H1 (cell line): ENCODE results near the gene TCP11. TPM values are rescaled to one million over a fixed set of nuclear protein-coding genes. Genes with fewer than 3 reads are reported as not detected.

ENCODE experiments used
- CTCF ChIA-PET: fragments of 300-600 bp; sonication (Branson Sonifier 250); formaldehyde crosslinking; loops from one replicate; lab custom pipeline; 2021; ENCODE audit not compliant: partially characterized antibody; lab: Charles Lee
- POLR2A ChIA-PET: fragments of 300-600 bp; sonication (Branson Sonifier 250); formaldehyde crosslinking; loops from one replicate; lab custom pipeline; 2021; ENCODE audit warnings: inconsistent platforms; ENCODE audit not compliant: partially characterized antibody; lab: Charles Lee
- DNase-seq, 2 experiments: peaks; one replicate each; pipeline versions ENCODE4 v3.0.0 to v3.0.0-alpha.2; 2010 to 2022; ENCODE audit warnings: low spot score in 2 of 2, low read depth in 1 of 2, mixed read lengths in 1 of 2
- FAIRE-seq: peaks from 2 replicates; lab custom pipeline; 2011; peaks lifted over from hg19 to GRCh38; lab: Jason Lieb, UNC
- H2AFZ ChIP-seq: 2 replicates; pipeline ENCODE4 v1.8.1; 2012; ENCODE audit warnings: low read length, inconsistent platforms
- H2AK5ac ChIP-seq: 2 replicates; pipeline ENCODE4 v1.6.1; 2013; ENCODE audit warnings: low read depth, low read length
- H2BK120ac ChIP-seq: replicated peaks from 2 replicates; pipeline ENCODE3; 2013; ENCODE audit warnings: low read depth, low read length, inconsistent platforms
- H2BK12ac ChIP-seq: 2 replicates; pipeline ENCODE4 v1.6.1; 2013; ENCODE audit warnings: low read depth, low read length
- H2BK15ac ChIP-seq: 2 replicates; pipeline ENCODE4 v1.6.1; 2013; ENCODE audit warnings: low read length
- H2BK20ac ChIP-seq: 2 replicates; pipeline ENCODE4 v1.6.1; 2013; ENCODE audit warnings: low read length
- H2BK5ac ChIP-seq: 2 replicates; pipeline ENCODE4 v1.6.1; 2013; ENCODE audit warnings: low read depth, low read length
- H3K14ac ChIP-seq: 2 replicates; pipeline ENCODE4 v1.6.1; 2013; ENCODE audit warnings: inconsistent platforms; ENCODE audit not compliant: insufficient read length
- H3K18ac ChIP-seq: 2 replicates; pipeline ENCODE4 v1.6.1; 2013; ENCODE audit warnings: low read length; ENCODE audit errors: extremely low read depth
- H3K23ac ChIP-seq: 2 replicates; pipeline ENCODE4 v1.6.1; 2013; ENCODE audit warnings: inconsistent platforms; ENCODE audit not compliant: insufficient read length
- H3K23me2 ChIP-seq: 2 replicates; pipeline ENCODE4 v1.6.1; 2013; ENCODE audit warnings: low read depth, low read length
- H3K27ac ChIP-seq: 2 replicates; pipeline ENCODE4 v1.6.1; 2011; ENCODE audit warnings: low read depth, low read length, inconsistent platforms
- H3K27me3 ChIP-seq, 4 experiments: replicated peaks in 1 of 4; 1 replicate in 1 of 4; 2 replicates in 3 of 4; pipeline versions ENCODE4 v1.6.1 to v1.8.1; 2011 to 2013; ENCODE audit warnings: low read length in 3 of 4, mild to moderate bottlenecking in 3 of 4, inconsistent platforms in 2 of 4, mixed read lengths in 2 of 4, moderate library complexity in 1 of 4; ENCODE audit not compliant: control insufficient read depth in 3 of 4, insufficient read depth in 3 of 4; ENCODE audit errors: extremely low read depth in 1 of 4
- H3K36me3 ChIP-seq, 4 experiments: 2 replicates each; pipeline versions ENCODE4 v1.6.1 to v1.8.1; 2011 to 2013; ENCODE audit warnings: mild to moderate bottlenecking in 4 of 4, low read length in 3 of 4, moderate library complexity in 2 of 4, control low read depth in 1 of 4, inconsistent platforms in 1 of 4; ENCODE audit not compliant: insufficient read depth in 4 of 4, control insufficient read depth in 2 of 4
- H3K4ac ChIP-seq: replicated peaks from 2 replicates; pipeline ENCODE3; 2013; ENCODE audit warnings: low read length, low read depth, mixed read lengths, inconsistent platforms; ENCODE audit not compliant: insufficient read length
- H3K4me1 ChIP-seq, 4 experiments: replicated peaks in 1 of 4; 1 replicate in 1 of 4; 2 replicates in 3 of 4; pipeline versions ENCODE4 v1.6.1 to v1.8.1; 2011 to 2013; ENCODE audit warnings: low read length in 3 of 4, inconsistent platforms in 2 of 4, mixed read lengths in 1 of 4; ENCODE audit not compliant: insufficient read depth in 4 of 4, control insufficient read depth in 3 of 4
- H3K4me2 ChIP-seq, 2 experiments: 2 replicates each; pipeline versions ENCODE4 v1.6.1 to v1.8.1; 2011 to 2013; ENCODE audit warnings: low read depth in 2 of 2, low read length in 2 of 2, control low read depth in 1 of 2, inconsistent platforms in 1 of 2, mild to moderate bottlenecking in 1 of 2; ENCODE audit not compliant: insufficient read depth in 1 of 2
- H3K4me3 ChIP-seq, 4 experiments: fragments of 200-600, 300-600 bp in 1 of 4; sonication (generic), shearing (Covaris generic), sonication (Bioruptor Twin) in 1 of 4; 2 replicates each; pipeline versions ENCODE4 v1.5.1 to v1.8.1; 2011 to 2016; ENCODE audit warnings: low read length in 4 of 4, low read depth in 3 of 4, control low read depth in 2 of 4, inconsistent platforms in 2 of 4, mild to moderate bottlenecking in 2 of 4, mixed read lengths in 1 of 4, moderate library complexity in 1 of 4; ENCODE audit not compliant: insufficient read depth in 2 of 4; ENCODE audit errors: extremely low read depth in 1 of 4
- H3K56ac ChIP-seq: replicated peaks from 2 replicates; pipeline ENCODE3; 2013; ENCODE audit warnings: low read depth, mild to moderate bottlenecking, mixed read lengths, low read length, inconsistent platforms; ENCODE audit not compliant: insufficient read length
- H3K79me1 ChIP-seq: 2 replicates; pipeline ENCODE4 v1.6.1; 2013; ENCODE audit warnings: low read depth, low read length, control low read depth
- H3K79me2 ChIP-seq, 2 experiments: 2 replicates each; pipeline versions ENCODE4 v1.6.1 to v1.8.1; 2012 to 2013; ENCODE audit warnings: low read length in 2 of 2, mild to moderate bottlenecking in 2 of 2, inconsistent platforms in 1 of 2; ENCODE audit not compliant: insufficient read depth in 2 of 2, control insufficient read depth in 1 of 2
- H3K9ac ChIP-seq, 4 experiments: replicated peaks in 1 of 4; 1 replicate in 1 of 4; 2 replicates in 3 of 4; pipeline versions ENCODE4 v1.6.1 to v1.8.1; 2011 to 2013; ENCODE audit warnings: low read depth in 3 of 4, low read length in 3 of 4, control low read depth in 2 of 4, mild to moderate bottlenecking in 2 of 4, moderate library complexity in 2 of 4, inconsistent platforms in 1 of 4; ENCODE audit errors: extremely low read depth in 1 of 4
- H3K9me3 ChIP-seq, 2 experiments: 2 replicates each; pipeline versions ENCODE4 v1.6.1 to v1.8.1; 2012 to 2013; ENCODE audit warnings: mild to moderate bottlenecking in 2 of 2, moderate library complexity in 2 of 2, control low read depth in 1 of 2, inconsistent platforms in 1 of 2, low read depth in 1 of 2, low read length in 1 of 2, mixed read lengths in 1 of 2; ENCODE audit not compliant: insufficient read depth in 2 of 2
- H4K20me1 ChIP-seq, 2 experiments: replicated peaks in 1 of 2; 2 replicates each; pipeline versions ENCODE3 to v1.8.1; 2011 to 2013; ENCODE audit warnings: inconsistent platforms in 2 of 2, low read length in 2 of 2, mild to moderate bottlenecking in 1 of 2; ENCODE audit not compliant: insufficient read depth in 2 of 2, control insufficient read depth in 1 of 2
- H4K5ac ChIP-seq: 2 replicates; pipeline ENCODE4 v1.6.1; 2013; ENCODE audit warnings: low read length, low read depth, mixed read lengths, inconsistent platforms; ENCODE audit not compliant: insufficient read length
- H4K8ac ChIP-seq: 2 replicates; pipeline ENCODE4 v1.8.0; 2013; ENCODE audit warnings: mild to moderate bottlenecking, moderate library complexity, low read length, inconsistent platforms; ENCODE audit not compliant: insufficient read depth; ENCODE audit errors: extremely low read depth
- H4K91ac ChIP-seq: replicated peaks from 2 replicates; pipeline ENCODE3; 2013; ENCODE audit warnings: low read length, mixed read lengths, inconsistent platforms; ENCODE audit not compliant: insufficient read length
- BCL11A ChIP-seq, 2 experiments: IDR thresholded peaks; one replicate each; pipeline ENCODE4 v1.6.1; 2011; ENCODE audit warnings: low read depth in 2 of 2, low read length in 2 of 2, mild to moderate bottlenecking in 2 of 2
- CREB1 ChIP-seq: IDR thresholded peaks from 2 replicates; pipeline ENCODE4 v1.6.1; 2012; ENCODE audit warnings: inconsistent platforms
- CTCF ChIP-seq, 3 experiments: IDR thresholded peaks; 1 replicate in 2 of 3; 2 replicates in 1 of 3; pipeline versions ENCODE4 v1.5.1 to v1.6.1; 2011; ENCODE audit warnings: low read length in 3 of 3, mild to moderate bottlenecking in 3 of 3, inconsistent platforms in 2 of 3, low read depth in 1 of 3, moderate library complexity in 1 of 3; ENCODE audit not compliant: insufficient read depth in 1 of 3; ENCODE audit errors: control extremely low read depth in 1 of 3
- GTF2F1 ChIP-seq: IDR thresholded peaks from 2 replicates; pipeline ENCODE4 v1.6.1; 2012; ENCODE audit warnings: low read depth, low read length, improper control_type of control experiment, borderline replicate concordance
- HDAC6 ChIP-seq: IDR thresholded peaks from one replicate; pipeline ENCODE4 v1.7.1; 2012; ENCODE audit warnings: low read depth, mild to moderate bottlenecking, inconsistent platforms, low read length, moderate library complexity
- POLR2A ChIP-seq, 2 experiments: IDR thresholded peaks; 1 replicate in 1 of 2; 2 replicates in 1 of 2; pipeline ENCODE4 v1.6.1; 2011; ENCODE audit warnings: low read depth in 2 of 2, low read length in 2 of 2, mild to moderate bottlenecking in 2 of 2; ENCODE audit errors: control extremely low read depth in 1 of 2
- POU5F1 ChIP-seq: IDR thresholded peaks from 2 replicates; pipeline ENCODE4 v1.6.1; 2011; ENCODE audit warnings: low read depth, mild to moderate bottlenecking, low read length, moderate library complexity
- SIX5 ChIP-seq: IDR thresholded peaks from 2 replicates; pipeline ENCODE4 v1.6.1; 2011; ENCODE audit warnings: mild to moderate bottlenecking, low read depth, low read length
- SP1 ChIP-seq: IDR thresholded peaks from 2 replicates; pipeline ENCODE4 v1.6.1; 2011; ENCODE audit warnings: low read depth, low read length
- WGBS, 2 experiments: shearing (Covaris generic) in 1 of 2; methylation state at CpG; one replicate each; pipeline versions ENCODE4 v1.1.6 to v1.1.7; 2013 to 2015; ENCODE audit warnings: low lambda C conversion rate in 2 of 2, mixed read lengths in 2 of 2, inconsistent platforms in 1 of 2, low coverage in 1 of 2, missing lambda C conversion rate in 1 of 2; ENCODE audit not compliant: insufficient replicate concordance in 2 of 2, insufficient coverage in 1 of 2, insufficient read length in 1 of 2; ENCODE audit errors: extremely low coverage in 1 of 2, missing lambda C conversion rate in 1 of 2; 5-methylcytosine and 5-hydroxymethylcytosine counted together
- polyA plus RNA-seq, 7 experiments: library from polyadenylated mRNA; depleted of rRNA in 3 of 7; stranded (reverse) in 5 of 7; unstranded in 2 of 7; fragments of >200 nt in 5 of 7; fragments of 200-250 nt in 2 of 7; gene quantifications; 1 replicate in 5 of 7; 2 replicates in 1 of 7; 4 replicates in 1 of 7; pipeline versions ENCODE4 v1.2.1 to v1.2.3, GENCODE V29; 2011 to 2013; ENCODE audit warnings: missing spikeins in 2 of 7, mixed read lengths in 2 of 7
- total RNA-seq: library from RNA; stranded (reverse); fragmentation: NEBNext Ultra II Directional; extraction: Animal tissue kit (Norgen Biotek cat#: 25700); gene quantifications from 2 replicates; pipeline ENCODE4 v1.2.1, GENCODE V29; 2021

Gene TCP11
- total and polyA plus RNA-seq, 2 of the 8 experiments (the other 6 are each of a cell fraction or from before 2014, with no cell fraction given), result 0.11 TPM; not detected in 1

GRCh38 chr6:35093783-35094182 lies 47.4 kb downstream of the TCP11 start:
- H4K5ac ChIP-seq, result no peak overlapping the region
- no peak overlapping the region for H4K8ac ChIP-seq
- H3K9me3 ChIP-seq, result no peaks in the 10 kb centered on the region
- no peak overlapping the region for H3K9ac ChIP-seq
- 0 out of 2 replicates have a peak overlapping the region, but pooled peaks have one; percentile 45 for H2BK5ac ChIP-seq
- H2AK5ac ChIP-seq, result no peak overlapping the region
- no peak overlapping the region for H3K23ac ChIP-seq
- H2BK120ac ChIP-seq, result no peak overlapping the region
- H4K91ac ChIP-seq, result no peak overlapping the region
- H3K23me2 ChIP-seq, result no peaks in the 10 kb centered on the region
- H3K4me2 ChIP-seq, result no peak overlapping the region
- DNase-seq (peak in 1 of 2 experiments; percentile 45), FAIRE-seq (no peak)
- CTCF ChIA-PET, result interaction anchor here (0.6 to 3.1 kb wide), 5 partner anchors 13 to 1334 kb away, joined by 3 to 9 read pairs (median 5); no protein-coding TSS in a partner anchor
- no peak overlapping the region for H2BK20ac ChIP-seq
- WGBS, 2 experiments, result 86% methylated on average over 6 of the region's 6 CpGs; no CpG with 5 or more reads in 1 of the 2 experiments
- POLR2A ChIA-PET, result interaction anchor here (0.5 to 1.2 kb wide), 3 partner anchors 45 to 179 kb away, joined by 3 to 4 read pairs (median 4); no protein-coding TSS in a partner anchor
- H3K27ac ChIP-seq, result no peak overlapping the region
- no peak overlapping the region for H3K4me3 ChIP-seq
- H3K18ac ChIP-seq, result no peak overlapping the region
- no peak overlapping the region for H3K4ac ChIP-seq
- no peaks in the 10 kb centered on the region for H4K20me1 ChIP-seq
- H3K79me1 ChIP-seq, result no peaks in the 10 kb centered on the region
- H3K4me1 ChIP-seq, result peaks cover 0 to 8% (median 3%) of the 10 kb centered on the region in 4 experiments; a peak in 4 of 7 replicates
- H3K56ac ChIP-seq, result no peak overlapping the region
- no peak overlapping the region for H2AFZ ChIP-seq
- H3K27me3 ChIP-seq, result no peaks in the 10 kb centered on the region
- TF ChIP-seq HDAC6 (no peak), GTF2F1 (no peak), SIX5 (no peak), BCL11A (IDR thresholded peaks at IDR 0.05; ENCODE audit: low read depth in 2 of 2, low read length in 2 of 2) (no peak), SP1 (no peak), POU5F1 (no peak), CTCF (IDR thresholded peaks at IDR 0.05; ENCODE audit: control extremely low read depth in 1 of 3, insufficient read depth in 1 of 3, low read depth in 1 of 3, low read length in 3 of 3) (no peak), CREB1 (no peak), POLR2A (IDR thresholded peaks at IDR 0.05; ENCODE audit: control extremely low read depth in 1 of 2, low read depth in 2 of 2, low read length in 2 of 2) (no peak)
- no peak overlapping the region for H2BK15ac ChIP-seq
- H2BK12ac ChIP-seq, result no peak overlapping the region
- H3K79me2 ChIP-seq, result no peaks in the 10 kb centered on the region
- no peak overlapping the region for H3K14ac ChIP-seq
- 0 out of 8 replicates have a peak, but pooled peaks cover 0 to 3% (median 0%) of the 10 kb centered on the region in 4 experiments for H3K36me3 ChIP-seq
